DND-41 (cell line): ENCODE data around the gene GPRIN1.
"Not testable (repeated sequence)": the region's sequence is repeated elsewhere in the genome, so short reads cannot be mapped to it uniquely, and the experiment has no call there.

Source experiments
- ATAC-seq: fragments of 200-7000 bp; cut with Tn5 transposase; 3 replicates; pipeline ENCODE4 v1.9.1; 2021; ENCODE audit warnings: low read depth; ENCODE audit not compliant: insufficient read depth
- DNase-seq: peaks from one replicate; pipeline ENCODE4 v3.0.0-alpha.2; 2020
- H2AFZ ChIP-seq: 2 replicates; pipeline ENCODE4 v1.6.0; 2012; ENCODE audit warnings: low read depth, low read length
- H3K27ac ChIP-seq: 2 replicates; pipeline ENCODE4 v1.5.1; 2012; ENCODE audit warnings: low read length, inconsistent platforms
- H3K27me3 ChIP-seq: fragments of 200-600 bp; sonication (generic); 2 replicates; pipeline ENCODE4 v1.6.0; 2012; ENCODE audit warnings: low read length, mild to moderate bottlenecking, inconsistent platforms; ENCODE audit not compliant: insufficient read depth, poor library complexity
- H3K36me3 ChIP-seq: 2 replicates; pipeline ENCODE4 v1.5.1; 2012; ENCODE audit warnings: low read length, inconsistent platforms; ENCODE audit not compliant: insufficient read depth
- H3K4me1 ChIP-seq: 2 replicates; pipeline ENCODE4 v1.5.1; 2012; ENCODE audit warnings: mild to moderate bottlenecking, low read length; ENCODE audit not compliant: insufficient read depth
- H3K4me2 ChIP-seq: 2 replicates; pipeline ENCODE4 v1.6.0; 2012; ENCODE audit warnings: mild to moderate bottlenecking, moderate library complexity, low read length, inconsistent platforms; ENCODE audit not compliant: insufficient read depth
- H3K4me3 ChIP-seq, 2 experiments: fragments of 200-600 bp in 1 of 2; shearing (Covaris generic) in 1 of 2; 2 replicates each; pipeline ENCODE4 v1.5.1; 2012 to 2016; ENCODE audit warnings: inconsistent platforms in 2 of 2, low read length in 2 of 2, mild to moderate bottlenecking in 2 of 2, low read depth in 1 of 2, moderate library complexity in 1 of 2
- H3K79me2 ChIP-seq: 2 replicates; pipeline ENCODE4 v1.6.0; 2012; ENCODE audit warnings: low read length, inconsistent platforms; ENCODE audit not compliant: insufficient read depth
- H3K9ac ChIP-seq: 2 replicates; pipeline ENCODE4 v1.6.0; 2012; ENCODE audit warnings: low read depth, mild to moderate bottlenecking, inconsistent platforms, low read length, moderate library complexity
- H3K9me3 ChIP-seq: 2 replicates; pipeline ENCODE4 v1.5.1; 2012; ENCODE audit warnings: low read length, moderate library complexity, mild to moderate bottlenecking, inconsistent platforms; ENCODE audit not compliant: insufficient read depth, severe bottlenecking
- H4K20me1 ChIP-seq: 2 replicates; pipeline ENCODE4 v1.6.0; 2012; ENCODE audit warnings: low read length; ENCODE audit not compliant: insufficient read depth
- EZH2 ChIP-seq: IDR thresholded peaks from 3 replicates; pipeline ENCODE4 v1.6.1; 2012; ENCODE audit warnings: borderline replicate concordance, low read depth, mild to moderate bottlenecking, moderate library complexity, low read length, inconsistent platforms; ENCODE audit not compliant: severe bottlenecking
- TF ChIP-seq, protein P1 (sequence below): IDR thresholded peaks from 2 replicates; pipeline ENCODE4 v1.5.1; 2012; ENCODE audit warnings: borderline replicate concordance, low read length, moderate library complexity, mild to moderate bottlenecking; ENCODE audit not compliant: poor library complexity, severe bottlenecking; ENCODE audit errors: extremely low read depth

The GPRIN1 gene

DNA sequence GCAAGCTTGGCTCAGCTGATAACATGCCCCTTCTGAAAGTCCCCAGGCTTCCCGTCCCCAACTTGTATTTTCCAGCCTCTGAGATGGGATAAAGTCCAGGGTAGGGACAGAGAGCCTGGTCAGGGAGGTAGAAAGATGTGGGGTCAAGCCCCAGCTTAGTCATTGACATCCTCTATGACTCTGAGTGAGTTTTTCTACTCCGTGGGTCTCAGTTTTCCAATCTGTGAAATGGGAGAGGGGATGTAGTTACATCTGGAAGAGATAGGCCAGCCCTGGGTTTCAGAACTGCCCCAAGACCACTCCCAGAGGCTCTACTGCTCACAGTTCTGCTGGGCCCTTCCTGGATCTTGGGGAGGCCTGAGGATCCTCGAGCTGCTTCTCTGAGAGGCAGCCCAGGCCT lies 3.1 kb downstream of the GPRIN1 start:
- Histone ChIP-seq H3K36me3 (no peaks in the 10 kb centered on the region), H3K4me1 (no peaks in the 10 kb centered on the region), H4K20me1 (no peaks in the 10 kb centered on the region; the same call in 1 of the 2 replicates), H3K27me3 (peaks cover 16% of the 10 kb centered on the region), H3K79me2 (no peaks in the 10 kb centered on the region), H2AFZ (no peak overlapping the region), H3K27ac (no peak overlapping the region), H3K9ac (no peak overlapping the region), H3K9me3 (no peaks in the 10 kb centered on the region), H3K4me3 (no peak overlapping the region), H3K4me2 (no peak overlapping the region)
- DNase-seq = no peak
- ATAC-seq = no peak
- TF ChIP-seq EZH2 = no peak
- TF ChIP-seq, protein P1, sequence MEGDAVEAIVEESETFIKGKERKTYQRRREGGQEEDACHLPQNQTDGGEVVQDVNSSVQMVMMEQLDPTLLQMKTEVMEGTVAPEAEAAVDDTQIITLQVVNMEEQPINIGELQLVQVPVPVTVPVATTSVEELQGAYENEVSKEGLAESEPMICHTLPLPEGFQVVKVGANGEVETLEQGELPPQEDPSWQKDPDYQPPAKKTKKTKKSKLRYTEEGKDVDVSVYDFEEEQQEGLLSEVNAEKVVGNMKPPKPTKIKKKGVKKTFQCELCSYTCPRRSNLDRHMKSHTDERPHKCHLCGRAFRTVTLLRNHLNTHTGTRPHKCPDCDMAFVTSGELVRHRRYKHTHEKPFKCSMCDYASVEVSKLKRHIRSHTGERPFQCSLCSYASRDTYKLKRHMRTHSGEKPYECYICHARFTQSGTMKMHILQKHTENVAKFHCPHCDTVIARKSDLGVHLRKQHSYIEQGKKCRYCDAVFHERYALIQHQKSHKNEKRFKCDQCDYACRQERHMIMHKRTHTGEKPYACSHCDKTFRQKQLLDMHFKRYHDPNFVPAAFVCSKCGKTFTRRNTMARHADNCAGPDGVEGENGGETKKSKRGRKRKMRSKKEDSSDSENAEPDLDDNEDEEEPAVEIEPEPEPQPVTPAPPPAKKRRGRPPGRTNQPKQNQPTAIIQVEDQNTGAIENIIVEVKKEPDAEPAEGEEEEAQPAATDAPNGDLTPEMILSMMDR = no peak

- no peak overlapping the region for H2AFZ ChIP-seq
- H3K27ac ChIP-seq = no peak overlapping the region
- H3K36me3 ChIP-seq = no peaks in the 10 kb centered on the region
- H3K27me3 ChIP-seq = peaks cover 23% of the 10 kb centered on the region
- no peaks in the 10 kb centered on the region for H3K9me3 ChIP-seq
- no peak overlapping the region for H3K4me3 ChIP-seq
- no peaks in the 10 kb centered on the region for H3K4me1 ChIP-seq
- ATAC-seq (no peak), DNase-seq (no peak)
- no peak overlapping the region for H3K9ac ChIP-seq
- no peak for TF ChIP-seq EZH2
- TF ChIP-seq, protein P1 = no peak
- H3K4me2 ChIP-seq = no peak overlapping the region
- no peaks in the 10 kb centered on the region for H3K79me2 ChIP-seq
- no peaks in the 10 kb centered on the region; the same call in 1 of the 2 replicates for H4K20me1 ChIP-seq
Observed at GRCh38 chr5:176606032-176606431, 3.9 kb downstream of the GPRIN1 start.

- H3K79me2 ChIP-seq = no peaks in the 10 kb centered on the region
- no peaks in the 10 kb centered on the region for H3K4me1 ChIP-seq
- no peak overlapping the region for H3K27ac ChIP-seq
- DNase-seq (no peak), ATAC-seq (no peak)
- no peak overlapping the region for H3K4me2 ChIP-seq
- no peak overlapping the region for H3K9ac ChIP-seq
- H3K36me3 ChIP-seq = no peaks in the 10 kb centered on the region
- no peaks in the 10 kb centered on the region for H4K20me1 ChIP-seq
- H3K9me3 ChIP-seq = no peaks in the 10 kb centered on the region
- no peak overlapping the region for H2AFZ ChIP-seq
- TF ChIP-seq, protein P1 = no peak
- no peak for TF ChIP-seq EZH2
- H3K4me3 ChIP-seq = no peak overlapping the region
- H3K27me3 ChIP-seq = peaks cover 19% of the 10 kb centered on the region
Observed at GRCh38 chr5:176603091-176603490, 6.9 kb downstream of the GPRIN1 start.

- Histone ChIP-seq H3K4me2 (no peak overlapping the region), H3K27ac (no peak overlapping the region), H3K9me3 (no peaks in the 10 kb centered on the region), H3K4me3 (no peak overlapping the region), H2AFZ (no peak overlapping the region), H3K36me3 (no peaks in the 10 kb centered on the region), H3K9ac (no peak overlapping the region), H4K20me1 (no peaks in the 10 kb centered on the region), H3K79me2 (no peaks in the 10 kb centered on the region), H3K27me3 (peaks cover 19% of the 10 kb centered on the region), H3K4me1 (no peaks in the 10 kb centered on the region)
- DNase-seq = no peak
- TF ChIP-seq, protein P1 = no peak
- no peak for TF ChIP-seq EZH2
- no peak for ATAC-seq
Observed at GRCh38 chr5:176601901-176602482, 8.0 kb downstream of the GPRIN1 start.

GRCh38 chr5:176599749-176600430 lies 10.1 kb downstream of the GPRIN1 start:
- not testable (repeated sequence) for H3K4me1 ChIP-seq, H4K20me1 ChIP-seq, H3K4me3 ChIP-seq, H3K79me2 ChIP-seq, H3K36me3 ChIP-seq, H2AFZ ChIP-seq, H3K9me3 ChIP-seq, H3K4me2 ChIP-seq, H3K9ac ChIP-seq, H3K27ac ChIP-seq, DNase-seq, ATAC-seq
- H3K27me3 ChIP-seq = peaks cover 19% of the 10 kb centered on the region
